IPS-18c (cell line): Measurements from ENCODE around the gene TECPR2.

ENCODE experiments used
- H3K4me3 ChIP-seq: 2 replicates; pipeline ENCODE4 v1.7.0; 2013; ENCODE audit warnings: low read depth, mild to moderate bottlenecking, low read length, moderate library complexity; ENCODE audit not compliant: insufficient read depth
- H3K9me3 ChIP-seq: one replicate; pipeline ENCODE4 v1.6.1; 2013; ENCODE audit warnings: mild to moderate bottlenecking, low read length, moderate library complexity; ENCODE audit not compliant: control insufficient read depth, insufficient read depth

TECPR2 gene

GRCh38 chr14:102437997-102438915 is 75.5 kb downstream of the TECPR2 start:
- no peaks in the 10 kb centered on the region for H3K9me3 ChIP-seq

GRCh38 chr14:102439556-102439955 is 76.8 kb downstream of the TECPR2 start:
- Histone ChIP-seq H3K4me3 (no peak overlapping the region), H3K9me3 (no peaks in the 10 kb centered on the region)

More at GRCh38 chr14:102437997-102438915, 75.5 kb downstream of the TECPR2 start:
- H3K4me3 ChIP-seq, result no peak overlapping the region

- Histone ChIP-seq H3K9me3 (no peaks in the 10 kb centered on the region), H3K4me3 (no peak overlapping the region)
Observed at GRCh38 chr14:102440392-102440791, 77.7 kb downstream of the TECPR2 start.

GRCh38 chr14:102442241-102443211 is 79.8 kb downstream of the TECPR2 start:
- Histone ChIP-seq H3K4me3 (no peak overlapping the region), H3K9me3 (no peaks in the 10 kb centered on the region)

GRCh38 chr14:102445066-102445465 is 82.3 kb downstream of the TECPR2 start:
- H3K4me3 ChIP-seq, result no peak overlapping the region

GRCh38 chr14:102445641-102446040 is 82.9 kb downstream of the TECPR2 start:
- no peaks in the 10 kb centered on the region for H3K9me3 ChIP-seq
- no peak overlapping the region for H3K4me3 ChIP-seq

More at GRCh38 chr14:102445066-102445465, 82.3 kb downstream of the TECPR2 start:
- H3K9me3 ChIP-seq, result no peaks in the 10 kb centered on the region

- no peaks in the 10 kb centered on the region for H3K9me3 ChIP-seq
Observed at GRCh38 chr14:102450206-102451063, 87.7 kb downstream of the TECPR2 start.

GRCh38 chr14:102451064-102451352 is 88.3 kb downstream of the TECPR2 start:
- no peak overlapping the region for H3K4me3 ChIP-seq
- no peaks in the 10 kb centered on the region for H3K9me3 ChIP-seq

More at GRCh38 chr14:102450206-102451063, 87.7 kb downstream of the TECPR2 start:
- H3K4me3 ChIP-seq, result no peak overlapping the region

- Histone ChIP-seq H3K9me3 (no peaks in the 10 kb centered on the region), H3K4me3 (no peak overlapping the region)
Observed at GRCh38 chr14:102452302-102452701, 89.6 kb downstream of the TECPR2 start.

- H3K4me3 ChIP-seq, result no peak overlapping the region
- no peaks in the 10 kb centered on the region for H3K9me3 ChIP-seq
Observed at GRCh38 chr14:102454711-102455110, 92.0 kb downstream of the TECPR2 start.

GRCh38 chr14:102457509-102457908 is 94.8 kb downstream of the TECPR2 start:
- Histone ChIP-seq H3K9me3 (no peaks in the 10 kb centered on the region), H3K4me3 (no peak overlapping the region)

GRCh38 chr14:102461490-102462338 is 99.0 kb downstream of the TECPR2 start:
- H3K4me3 ChIP-seq, result no peak overlapping the region
- H3K9me3 ChIP-seq, result no peaks in the 10 kb centered on the region

- H3K4me3 ChIP-seq, result no peak overlapping the region
- no peaks in the 10 kb centered on the region for H3K9me3 ChIP-seq
Observed at GRCh38 chr14:102462391-102462790, 99.7 kb downstream of the TECPR2 start.

GRCh38 chr14:102464006-102464405 is 101.3 kb downstream of the TECPR2 start:
- Histone ChIP-seq H3K9me3 (no peaks in the 10 kb centered on the region), H3K4me3 (no peak overlapping the region)

- H3K9me3 ChIP-seq, result no peaks in the 10 kb centered on the region
- H3K4me3 ChIP-seq, result no peak overlapping the region
Observed at GRCh38 chr14:102464846-102465341, 102.2 kb downstream of the TECPR2 start.

GRCh38 chr14:102469261-102469660 is 106.5 kb downstream of the TECPR2 start:
- Histone ChIP-seq H3K9me3 (no peaks in the 10 kb centered on the region), H3K4me3 (no peak overlapping the region)
